Lower leg skin (tissue), 3 donors: ENCODE data around the gene C11orf58.

ENCODE experiments used
- CTCF ChIP-seq, 3 donors: fragments of 450-650 bp; IDR thresholded peaks; one replicate each; pipeline ENCODE4 v1.5.1; 2016; ENCODE audit warnings: antibody characterized with exemption in 3 of 3, mild to moderate bottlenecking in 3 of 3, moderate library complexity in 2 of 3
- POLR2A ChIP-seq, 2 donors: fragments of 450-650 bp; IDR thresholded peaks; one replicate each; pipeline ENCODE4 v1.6.1; 2016 to 2017; ENCODE audit warnings: antibody characterized with exemption in 2 of 2, mild to moderate bottlenecking in 1 of 2, moderate library complexity in 1 of 2

GRCh38 chr11:16797776-16798175 is 59.3 kb downstream of the C11orf58 start:
- no peak for TF ChIP-seq CTCF (IDR thresholded peaks at IDR 0.05)
- no peak for TF ChIP-seq POLR2A (IDR thresholded peaks at IDR 0.05)
